Subcutaneous adipose tissue (tissue), 4 donors: Measurements from ENCODE around the gene PDF. TPM values are rescaled to one million over a fixed set of nuclear protein-coding genes. Genes with fewer than 3 reads are reported as not detected.

Experiments
- CTCF ChIP-seq: fragments of 450-650 bp; IDR thresholded peaks from one replicate; pipeline ENCODE4 v1.5.1; 2016; ENCODE audit warnings: low read depth, mild to moderate bottlenecking, control low read depth, antibody characterized with exemption, moderate library complexity
- total RNA-seq, 4 donors: library from RNA; depleted of rRNA; stranded (reverse); fragments of >200 nt; gene quantifications; one replicate each; pipeline ENCODE4 v1.1.0, GENCODE V29; 2016

PDF gene
- total RNA-seq, 4 donors from 2014 or later: 5.9 to 24.3 (median 8.3) TPM

DNA sequence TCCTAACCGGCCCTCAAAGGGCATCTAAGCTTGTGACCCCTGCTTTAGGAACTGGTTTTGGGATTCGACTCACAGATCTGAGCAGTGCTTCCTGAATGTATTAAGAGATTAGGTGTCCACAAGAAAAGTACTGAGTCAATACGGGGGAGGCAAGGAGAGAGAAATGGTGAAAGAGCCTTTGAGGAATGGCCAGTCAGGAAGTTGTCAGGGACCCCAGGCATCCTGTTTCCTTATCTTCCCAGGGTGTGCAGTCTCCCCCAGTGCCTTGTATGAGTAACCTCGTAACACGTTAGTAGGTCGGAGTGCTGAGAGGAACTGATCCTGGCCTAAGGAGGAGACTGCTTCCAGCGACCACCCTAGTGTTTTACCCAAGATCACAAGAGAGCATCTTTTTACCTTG is 37.6 kb upstream of the PDF start:
- no peak for TF ChIP-seq CTCF

- TF ChIP-seq CTCF: no peak
Observed at GRCh38 chr16:69366431-69366830, 36.0 kb upstream of the PDF start.

DNA sequence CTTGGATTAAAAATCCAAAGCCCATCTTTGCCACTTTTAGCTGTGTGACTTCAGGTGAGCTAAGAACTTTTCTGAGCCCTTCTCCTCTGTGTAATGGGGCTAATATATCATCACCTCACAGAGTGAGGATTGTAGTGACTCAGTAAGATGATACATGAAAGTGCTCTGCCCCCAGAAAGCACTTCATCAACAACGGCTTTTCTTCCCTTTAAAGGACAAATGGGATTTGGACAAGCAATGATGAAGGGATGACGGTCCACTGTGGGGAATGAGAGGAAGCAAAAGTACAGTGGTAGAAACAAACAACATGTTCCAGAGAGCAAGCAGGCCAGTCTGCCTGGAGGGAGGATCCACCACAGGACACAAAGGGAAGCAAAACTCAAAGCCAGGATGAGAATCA is 35.5 kb upstream of the PDF start:
- no peak for TF ChIP-seq CTCF

GRCh38 chr16:69364088-69364487 is 33.7 kb upstream of the PDF start:
- no peak for TF ChIP-seq CTCF

DNA sequence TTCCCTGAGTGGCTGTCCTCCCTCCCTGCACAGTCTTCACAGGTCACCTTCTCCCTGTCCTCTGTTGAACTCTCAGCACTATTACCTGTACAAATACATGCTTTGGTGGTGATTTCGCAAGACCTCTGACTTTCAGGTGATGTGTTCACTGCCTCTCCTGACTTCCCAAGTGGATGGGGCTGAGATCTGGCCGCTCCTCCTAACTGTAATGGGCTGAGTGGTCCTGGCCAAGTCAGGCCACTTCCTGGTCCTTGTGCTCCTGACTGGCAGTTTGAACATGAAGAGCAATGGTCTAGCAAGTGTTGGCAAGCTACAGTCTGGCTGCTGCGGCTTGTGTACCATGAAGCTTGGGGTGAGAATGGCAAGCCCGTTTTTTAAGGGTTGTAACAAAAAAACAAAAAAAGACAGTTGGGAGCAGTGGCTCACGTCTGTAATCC is 32.9 kb upstream of the PDF start:
- TF ChIP-seq CTCF: no peak

GRCh38 chr16:69351309-69352027 is 21.1 kb upstream of the PDF start, which contains the start of gene TMED6:
TMED6 (minus strand) TSS chr16:69351786; CDS start chr16:69351753, 33 bp downstream.
- no peak for TF ChIP-seq CTCF

DNA sequence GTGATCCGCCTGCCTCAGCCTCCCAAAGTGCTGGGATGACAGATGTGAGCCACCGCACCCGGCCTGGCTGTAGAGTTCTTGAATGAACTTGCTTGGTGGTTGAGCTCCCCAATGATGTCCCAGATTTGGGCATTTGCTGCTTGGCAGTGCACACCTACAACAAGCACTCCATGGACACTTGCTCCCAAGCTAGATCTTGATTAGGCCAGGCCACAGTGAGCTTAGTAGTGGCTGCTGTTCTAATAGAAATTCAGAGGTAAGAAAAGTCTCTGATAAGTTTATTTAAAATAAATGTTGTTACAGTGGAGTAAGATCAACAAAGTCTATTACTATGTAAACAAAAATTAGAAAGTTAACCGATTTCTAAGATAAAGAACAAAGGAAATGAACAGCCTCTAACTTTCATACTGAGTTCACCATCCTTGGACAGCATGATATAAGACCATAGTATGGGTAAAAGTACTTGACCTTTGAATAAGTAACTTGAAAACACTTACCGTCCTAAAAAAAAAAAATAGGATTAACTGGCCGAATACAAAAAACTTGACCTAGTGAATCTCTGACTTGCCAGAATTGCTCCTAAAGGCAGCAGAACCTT is 20.2 kb upstream of the PDF start:
- TF ChIP-seq CTCF: no peak
